ENCODE measurements around the gene FRMPD2. TPM values are rescaled to one million over a fixed set of nuclear protein-coding genes. Genes with fewer than 3 reads are reported as not detected.
"Not testable (repeated sequence)": the region's sequence is repeated elsewhere in the genome, so short reads cannot be mapped to it uniquely, and the experiment has no call there.

FRMPD2 gene
- total RNA-seq, 1 experiment from 2014 or later: 1.3 TPM

DNA sequence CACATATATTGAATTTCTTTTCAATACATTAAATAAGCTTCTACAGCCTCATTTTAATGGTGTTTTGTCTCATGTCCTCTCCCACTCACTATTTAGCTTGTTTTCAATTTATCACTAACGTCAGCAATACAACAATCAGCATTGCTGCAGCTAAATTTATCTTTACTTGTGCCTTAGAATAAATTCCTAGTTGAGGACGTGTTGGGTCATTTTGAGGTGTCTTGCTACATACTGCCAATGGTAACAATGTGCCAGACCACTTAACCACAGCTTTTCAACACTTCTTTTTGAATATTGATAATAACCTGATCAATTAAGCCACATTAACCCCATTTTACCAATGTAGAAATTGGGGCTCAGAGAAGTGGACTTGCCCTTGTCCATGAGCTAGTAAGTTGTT is 26.0 kb downstream of the FRMPD2 start:
- H3K27me3 Mint-ChIP-seq (ENCODE audit: insufficient read depth, unreplicated experiment): no peaks in the 10 kb centered on the region
- ChIA-PET POLR2A (no interaction called here), CTCF (interaction anchor here (0.5 to 1.6 kb wide), 3 partner anchors 33 to 195 kb away, joined by 3 to 5 read pairs (median 3); no protein-coding TSS in a partner anchor)
- BruUV-seq (replicated peaks): no TSS peak
- intact Hi-C loops (cut with micrococcal nuclease): no loop called here
- H3K36me3 Mint-ChIP-seq (ENCODE audit: insufficient read depth, unreplicated experiment): peaks cover 6% of the 10 kb centered on the region
- H3K4me3 Mint-ChIP-seq (ENCODE audit: unreplicated experiment): no peak overlapping the region
- TF ChIP-seq, protein P1, sequence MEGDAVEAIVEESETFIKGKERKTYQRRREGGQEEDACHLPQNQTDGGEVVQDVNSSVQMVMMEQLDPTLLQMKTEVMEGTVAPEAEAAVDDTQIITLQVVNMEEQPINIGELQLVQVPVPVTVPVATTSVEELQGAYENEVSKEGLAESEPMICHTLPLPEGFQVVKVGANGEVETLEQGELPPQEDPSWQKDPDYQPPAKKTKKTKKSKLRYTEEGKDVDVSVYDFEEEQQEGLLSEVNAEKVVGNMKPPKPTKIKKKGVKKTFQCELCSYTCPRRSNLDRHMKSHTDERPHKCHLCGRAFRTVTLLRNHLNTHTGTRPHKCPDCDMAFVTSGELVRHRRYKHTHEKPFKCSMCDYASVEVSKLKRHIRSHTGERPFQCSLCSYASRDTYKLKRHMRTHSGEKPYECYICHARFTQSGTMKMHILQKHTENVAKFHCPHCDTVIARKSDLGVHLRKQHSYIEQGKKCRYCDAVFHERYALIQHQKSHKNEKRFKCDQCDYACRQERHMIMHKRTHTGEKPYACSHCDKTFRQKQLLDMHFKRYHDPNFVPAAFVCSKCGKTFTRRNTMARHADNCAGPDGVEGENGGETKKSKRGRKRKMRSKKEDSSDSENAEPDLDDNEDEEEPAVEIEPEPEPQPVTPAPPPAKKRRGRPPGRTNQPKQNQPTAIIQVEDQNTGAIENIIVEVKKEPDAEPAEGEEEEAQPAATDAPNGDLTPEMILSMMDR (IDR thresholded peaks at IDR 0.05; ENCODE audit: unreplicated experiment): no peak
- peaks cover 20% of the 10 kb centered on the region for H3K4me1 Mint-ChIP-seq (ENCODE audit: insufficient read depth, unreplicated experiment)
- DNase-seq (ENCODE audit: unreplicated experiment): no peak
- no peaks in the 10 kb centered on the region for H3K9me3 Mint-ChIP-seq (ENCODE audit: unreplicated experiment)
- no peak overlapping the region for H3K27ac Mint-ChIP-seq (ENCODE audit: low read depth, unreplicated experiment)

DNA sequence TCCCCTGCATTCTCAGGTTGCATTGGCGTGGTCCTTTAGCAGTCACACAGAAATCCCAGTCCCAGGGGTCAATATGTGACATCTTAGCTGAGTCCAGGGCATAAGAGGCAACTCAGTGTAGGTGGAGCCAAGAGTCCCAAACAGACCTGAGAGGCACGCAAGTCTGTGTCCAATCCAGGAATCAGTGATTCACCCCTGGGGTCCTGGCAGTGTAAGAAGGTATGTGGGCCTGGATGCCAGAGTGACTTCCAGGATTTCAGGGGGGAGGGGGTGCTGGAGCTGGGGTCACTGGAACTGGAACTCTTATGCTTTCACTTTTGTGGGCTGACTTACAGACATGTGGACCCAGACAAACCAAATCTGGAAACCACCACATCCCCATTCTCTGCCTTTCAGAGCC is 26.8 kb downstream of the FRMPD2 start:
- DNase-seq (ENCODE audit: unreplicated experiment): no peak
- intact Hi-C loops (cut with micrococcal nuclease): no loop called here
- ChIA-PET CTCF (interaction anchor here (1.5 to 1.6 kb wide), 2 partner anchors 40 to 42 kb away, joined by 4 to 5 read pairs; no protein-coding TSS in a partner anchor), POLR2A (no interaction called here)
- Mint-ChIP-seq H3K27ac (ENCODE audit: low read depth, unreplicated experiment) (no peak overlapping the region), H3K36me3 (ENCODE audit: insufficient read depth, unreplicated experiment) (peaks cover 6% of the 10 kb centered on the region), H3K27me3 (ENCODE audit: insufficient read depth, unreplicated experiment) (no peaks in the 10 kb centered on the region), H3K4me3 (ENCODE audit: unreplicated experiment) (no peak overlapping the region), H3K9me3 (ENCODE audit: unreplicated experiment) (no peaks in the 10 kb centered on the region), H3K4me1 (ENCODE audit: insufficient read depth, unreplicated experiment) (peaks cover 19% of the 10 kb centered on the region)
- TF ChIP-seq, protein P1 (IDR thresholded peaks at IDR 0.05; ENCODE audit: unreplicated experiment): no peak
- no TSS peak for BruUV-seq (replicated peaks)

DNA sequence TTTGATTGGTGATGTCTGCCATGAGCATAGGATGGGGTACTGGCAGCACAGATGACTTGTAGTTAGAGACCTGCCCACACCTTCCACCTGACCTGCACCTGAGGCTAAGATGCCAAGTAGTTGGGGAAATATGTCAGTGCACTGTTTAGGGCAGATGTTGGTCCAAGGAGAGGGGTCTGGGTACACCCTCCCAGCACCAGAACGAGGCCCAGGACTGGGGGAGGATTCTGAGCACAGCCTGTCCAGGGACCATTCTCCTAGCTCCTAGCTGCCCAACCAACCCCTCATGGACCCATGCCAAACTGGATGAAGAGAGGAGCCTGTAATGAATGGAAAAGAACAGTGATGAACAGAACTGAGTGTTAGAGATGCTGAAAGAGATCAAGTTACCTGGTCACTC is 28.0 kb downstream of the FRMPD2 start:
- POLR2A ChIA-PET: no interaction called here
- no TSS peak for BruUV-seq (replicated peaks)
- Mint-ChIP-seq H3K4me1 (ENCODE audit: insufficient read depth, unreplicated experiment) (peaks cover 7% of the 10 kb centered on the region), H3K36me3 (ENCODE audit: insufficient read depth, unreplicated experiment) (peaks cover 6% of the 10 kb centered on the region), H3K27me3 (ENCODE audit: insufficient read depth, unreplicated experiment) (peaks cover 1% of the 10 kb centered on the region), H3K27ac (ENCODE audit: low read depth, unreplicated experiment) (no peak overlapping the region), H3K4me3 (ENCODE audit: unreplicated experiment) (no peak overlapping the region), H3K9me3 (ENCODE audit: unreplicated experiment) (no peaks in the 10 kb centered on the region)
- CTCF ChIA-PET: interaction anchor here (1.5 kb wide), 1 partner anchor 41 kb away, joined by 4 read pairs; no protein-coding TSS in a partner anchor
- TF ChIP-seq, protein P1 (IDR thresholded peaks at IDR 0.05; ENCODE audit: unreplicated experiment): no peak
- intact Hi-C loops (cut with micrococcal nuclease): no loop called here
- DNase-seq (ENCODE audit: unreplicated experiment): no peak

DNA sequence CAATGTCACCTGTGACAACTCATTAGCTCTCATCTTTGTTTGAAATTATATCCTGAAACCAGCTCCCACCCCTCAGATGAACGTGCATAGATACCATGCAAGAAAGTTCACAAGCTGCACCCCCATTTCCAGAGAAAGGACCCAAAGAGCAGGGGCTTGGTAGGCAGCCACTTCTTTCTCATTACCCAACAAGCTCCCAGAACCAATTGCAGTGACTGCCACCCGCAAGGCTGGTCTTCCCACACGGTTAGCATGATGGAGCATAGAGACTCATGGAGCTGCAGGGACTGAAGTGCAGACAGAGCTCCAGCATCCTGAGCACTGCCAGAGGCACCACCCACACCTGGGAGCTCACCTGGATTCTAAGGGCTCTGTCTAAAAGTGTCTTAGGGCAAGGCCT is 28.5 kb downstream of the FRMPD2 start:
- TF ChIP-seq, protein P1 (IDR thresholded peaks at IDR 0.05; ENCODE audit: unreplicated experiment): no peak
- POLR2A ChIA-PET: no interaction called here
- Mint-ChIP-seq H3K36me3 (ENCODE audit: insufficient read depth, unreplicated experiment) (peaks cover 6% of the 10 kb centered on the region), H3K9me3 (ENCODE audit: unreplicated experiment) (no peaks in the 10 kb centered on the region), H3K27ac (ENCODE audit: low read depth, unreplicated experiment) (no peak overlapping the region), H3K4me1 (ENCODE audit: insufficient read depth, unreplicated experiment) (peaks cover 2% of the 10 kb centered on the region), H3K4me3 (ENCODE audit: unreplicated experiment) (no peak overlapping the region), H3K27me3 (ENCODE audit: insufficient read depth, unreplicated experiment) (peaks cover 7% of the 10 kb centered on the region)
- DNase-seq (ENCODE audit: unreplicated experiment): no peak
- no TSS peak for BruUV-seq (replicated peaks)
- intact Hi-C loops (cut with micrococcal nuclease): no loop called here
- CTCF ChIA-PET: no interaction called here

DNA sequence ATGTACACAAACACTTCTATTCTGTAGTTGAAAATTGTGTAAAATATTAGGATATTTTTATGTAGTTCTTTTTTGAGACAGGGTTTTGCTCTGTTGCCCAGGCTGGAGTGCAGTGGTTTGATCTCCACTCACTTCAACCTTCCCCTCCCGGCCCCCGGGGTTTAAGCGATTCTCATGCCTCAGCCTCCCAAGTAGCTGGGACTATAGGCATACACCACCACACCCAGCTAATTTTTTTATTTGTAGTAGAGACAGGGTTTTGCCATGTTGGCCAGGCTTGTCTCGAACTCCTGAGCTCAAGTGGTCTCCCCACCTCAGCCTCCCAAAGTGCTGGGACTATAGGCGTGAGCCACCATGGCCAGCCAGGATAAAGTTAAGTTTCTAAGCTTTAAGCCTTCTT is 30.6 kb downstream of the FRMPD2 start:
- BruUV-seq (replicated peaks); H3K36me3 Mint-ChIP-seq (ENCODE audit: insufficient read depth, unreplicated experiment); H3K4me1 Mint-ChIP-seq (ENCODE audit: insufficient read depth, unreplicated experiment); H3K9me3 Mint-ChIP-seq (ENCODE audit: unreplicated experiment); intact Hi-C loops (cut with micrococcal nuclease); H3K27ac Mint-ChIP-seq (ENCODE audit: low read depth, unreplicated experiment); DNase-seq (ENCODE audit: unreplicated experiment); POLR2A ChIA-PET; H3K4me3 Mint-ChIP-seq (ENCODE audit: unreplicated experiment): not testable (repeated sequence)
- H3K27me3 Mint-ChIP-seq (ENCODE audit: insufficient read depth, unreplicated experiment): peaks cover 14% of the 10 kb centered on the region
- CTCF ChIA-PET: interaction anchor here (1.2 kb wide), 2 partner anchors 10 to 44 kb away, joined by 3 read pairs; no protein-coding TSS in a partner anchor

Measured in MCF 10A (cell line).